Muscle of leg (tissue), 11 donors: ENCODE data around the gene FGF11. TPM values are rescaled to one million over a fixed set of nuclear protein-coding genes. Genes with fewer than 3 reads are reported as not detected.

Experiments
- DNase-seq: peaks from one replicate; pipeline ENCODE4 v3.0.0; 2013
- H3K27ac ChIP-seq: one replicate; pipeline ENCODE4 v1.5.1; 2013; ENCODE audit warnings: mild to moderate bottlenecking, low read length, control low read depth
- H3K27me3 ChIP-seq: one replicate; pipeline ENCODE4 v1.6.1; 2013; ENCODE audit warnings: low read length; ENCODE audit not compliant: control insufficient read depth, insufficient read depth
- H3K36me3 ChIP-seq: one replicate; pipeline ENCODE4 v1.6.1; 2013; ENCODE audit warnings: low read length; ENCODE audit not compliant: control insufficient read depth, insufficient read depth
- H3K4me1 ChIP-seq: one replicate; pipeline ENCODE4 v1.6.1; 2013; ENCODE audit warnings: low read length; ENCODE audit not compliant: control insufficient read depth, insufficient read depth
- H3K4me3 ChIP-seq: one replicate; pipeline ENCODE4 v1.5.1; 2013; ENCODE audit warnings: low read length, control low read depth
- H3K9me3 ChIP-seq: replicated peaks from 2 replicates; pipeline ENCODE4 v1.6.1; 2013; ENCODE audit warnings: low read depth, low read length; ENCODE audit not compliant: control insufficient read depth
- WGBS: methylation state at CpG from one replicate; pipeline ENCODE4 v1.1.5; 2013; ENCODE audit warnings: missing lambda C conversion rate; ENCODE audit not compliant: insufficient coverage; 5-methylcytosine and 5-hydroxymethylcytosine counted together
- polyA plus RNA-seq, 8 donors: library from polyadenylated mRNA; unstranded; fragments of 120-200 nt; gene quantifications; one replicate each; pipeline versions ENCODE4 v1.2.1 to v1.2.3, GENCODE V29; 2013; ENCODE audit warnings: inconsistent platforms in 1 of 8, low replicate concordance in 1 of 8; ENCODE audit not compliant: insufficient read length in 8 of 8, insufficient read depth in 1 of 8
- total RNA-seq: library from RNA; stranded (reverse); fragments of 120-200 nt; gene quantifications from one replicate; pipeline ENCODE4 v1.2.4, GENCODE V29; 2013

The FGF11 gene
- total and polyA plus RNA-seq, 9 donors, result 1.0 to 4.8 (median 2.0) TPM

DNA sequence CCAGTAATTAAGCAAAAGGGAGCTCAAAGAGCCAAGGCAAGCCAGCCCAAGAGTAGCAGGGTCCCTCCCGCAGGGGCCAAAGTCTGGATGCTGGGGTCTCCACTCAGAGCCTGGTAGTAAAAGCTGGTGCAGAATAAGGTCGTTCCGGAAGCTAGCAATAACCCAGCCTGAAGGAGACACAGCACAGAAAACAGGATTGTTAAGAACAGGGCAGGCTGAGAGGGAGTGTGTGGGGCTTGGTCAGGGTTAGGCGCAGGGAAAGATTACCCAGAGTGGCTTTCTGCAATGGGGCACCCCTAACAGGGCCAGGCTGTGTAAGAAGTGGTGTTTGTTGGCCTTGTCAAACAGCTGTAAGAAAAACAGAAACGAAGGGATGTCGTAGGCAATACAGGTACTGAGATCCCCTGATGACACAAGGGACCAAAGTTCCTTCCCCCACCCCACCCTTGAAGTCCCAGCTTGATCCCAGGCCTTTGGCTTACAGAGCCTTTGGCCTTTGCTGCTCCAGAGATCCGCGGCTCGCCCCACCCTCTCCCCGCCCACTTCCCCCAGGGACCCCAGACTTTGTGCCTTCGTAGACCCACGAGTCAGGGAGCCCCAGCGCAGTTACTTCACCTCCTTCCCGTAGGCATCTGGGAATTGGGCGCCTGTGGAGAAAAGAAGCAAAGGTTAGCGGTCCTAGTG lies 36.1 kb upstream of the FGF11 start:
- peaks cover 26% of the 10 kb centered on the region for H3K4me1 ChIP-seq
- no peak for DNase-seq

DNA sequence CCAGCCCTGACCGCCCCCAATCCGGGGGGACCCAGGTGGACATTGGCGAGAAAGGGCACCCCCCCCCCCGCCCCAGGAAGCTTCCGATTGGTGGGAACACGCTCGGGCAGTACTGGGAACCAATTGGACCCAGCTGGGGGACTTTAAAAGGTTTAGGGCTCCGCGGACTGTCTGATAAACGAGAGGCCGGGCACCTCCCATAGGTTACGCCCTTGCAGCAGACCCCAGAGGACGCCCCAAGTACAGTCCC lies 35.7 kb upstream of the FGF11 start:
- Histone ChIP-seq H3K27ac (peak overlapping the region; percentile 98), H3K27me3 (peaks cover 8% of the 10 kb centered on the region), H3K9me3 (no peaks in the 10 kb centered on the region), H3K4me1 (peaks cover 26% of the 10 kb centered on the region), H3K36me3 (peaks cover 3% of the 10 kb centered on the region), H3K4me3 (peak overlapping the region; percentile 82)
- DNase-seq, result no peak
- 0% methylated on average over 11 of the region's 13 CpGs for WGBS

More for the DNA sequence above, 36.1 kb upstream of the FGF11 start:
- Histone ChIP-seq H3K27me3 (peaks cover 8% of the 10 kb centered on the region), H3K36me3 (no peaks in the 10 kb centered on the region), H3K9me3 (no peaks in the 10 kb centered on the region), H3K27ac (peak overlapping the region; percentile 98), H3K4me3 (peak overlapping the region; percentile 82)
- 12% methylated on average over 9 of the region's 16 CpGs for WGBS

DNA sequence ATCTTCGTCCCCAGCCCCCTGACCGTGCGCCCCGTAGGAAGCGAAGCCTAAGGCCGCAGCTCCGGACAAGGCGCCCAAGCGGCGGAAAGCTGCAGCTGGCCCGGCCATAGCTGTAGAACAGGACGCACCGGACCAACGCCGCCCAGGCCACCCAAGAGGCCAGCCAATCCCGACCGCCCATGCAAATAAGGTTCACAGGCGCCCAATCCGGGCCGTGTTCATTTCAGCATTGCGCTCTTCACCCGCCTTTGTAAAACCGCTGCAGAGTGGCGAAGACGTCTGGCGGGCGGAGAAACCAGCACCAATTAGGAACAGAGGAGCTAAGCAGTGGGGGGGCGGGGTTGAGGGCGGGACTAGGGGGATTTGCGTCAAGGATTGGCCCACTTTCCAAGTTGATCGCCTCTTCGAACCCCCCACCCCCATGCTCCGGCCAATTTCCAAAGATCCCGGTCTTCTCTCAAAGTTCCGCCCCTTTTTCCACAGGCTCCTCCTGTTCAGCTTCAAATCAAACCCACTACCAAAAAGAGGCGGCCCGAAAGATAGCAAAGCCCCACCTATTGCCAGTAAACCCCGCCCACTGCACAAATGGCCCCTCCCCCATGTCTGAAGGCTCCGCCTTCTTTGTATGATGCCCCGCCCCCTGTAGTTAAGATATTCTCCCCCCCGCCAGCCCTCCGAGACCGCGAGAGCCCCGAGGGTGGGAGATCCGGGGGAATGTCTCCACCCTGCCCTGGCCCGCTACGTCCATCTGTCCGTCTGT lies 35.2 kb upstream of the FGF11 start, which contains the start of gene TMEM256:
TMEM256 (minus strand) TSS at position 121 of the 760 bp plus-strand sequence; CDS start at position 108, 13 bp downstream.
- peaks cover 4% of the 10 kb centered on the region for H3K36me3 ChIP-seq
- peak within 1 kb of the TSS; percentile 82 for H3K4me3 ChIP-seq
- peaks cover 8% of the 10 kb centered on the region for H3K27me3 ChIP-seq
- peaks cover 26% of the 10 kb centered on the region for H3K4me1 ChIP-seq
- peak within 1 kb of the TSS; percentile 98 for H3K27ac ChIP-seq
- H3K9me3 ChIP-seq, result no peaks in the 10 kb centered on the region
- 0% methylated on average over 40 of the region's 49 CpGs for WGBS
- DNase-seq, result peak; percentile 100

DNA sequence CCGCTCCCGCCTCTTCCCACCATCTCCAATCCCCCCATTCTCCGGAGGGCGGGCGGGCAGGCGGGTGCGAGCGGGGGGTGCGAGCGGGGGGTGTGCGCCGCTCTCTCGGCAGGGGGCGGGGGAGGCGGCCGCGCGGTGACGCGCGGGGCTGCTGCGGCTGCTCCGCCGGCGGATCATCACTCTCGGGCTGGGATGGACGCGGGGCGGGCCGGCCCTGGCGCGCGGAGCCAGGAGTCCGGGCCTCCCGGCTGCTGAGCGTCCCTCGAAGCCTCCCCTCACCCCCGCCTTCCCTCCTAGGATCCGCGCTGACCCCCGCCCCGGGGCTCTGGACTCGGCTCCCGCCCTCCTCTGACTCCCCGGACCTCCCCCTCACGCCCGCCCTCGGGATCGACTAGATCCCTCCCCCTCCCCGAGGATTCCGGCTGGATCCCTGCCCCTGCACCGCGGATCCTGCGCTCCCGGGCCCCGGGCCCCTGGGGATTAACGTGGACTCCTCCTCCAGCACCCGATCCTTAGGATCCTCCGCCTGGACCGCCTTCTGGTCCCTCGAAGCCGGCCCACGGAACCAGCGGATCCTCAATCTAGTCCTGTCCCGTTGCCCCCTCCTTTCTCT lies 34.5 kb upstream of the FGF11 start:
- peak overlapping the region; percentile 82 for H3K4me3 ChIP-seq
- peaks cover 26% of the 10 kb centered on the region for H3K4me1 ChIP-seq
- H3K9me3 ChIP-seq, result no peaks in the 10 kb centered on the region
- H3K27ac ChIP-seq, result peak overlapping the region; percentile 98
- DNase-seq, result no peak
- H3K27me3 ChIP-seq, result peaks cover 8% of the 10 kb centered on the region
- H3K36me3 ChIP-seq, result peaks cover 11% of the 10 kb centered on the region
- WGBS, result under 1% methylated on average over 54 of the region's 65 CpGs

DNA sequence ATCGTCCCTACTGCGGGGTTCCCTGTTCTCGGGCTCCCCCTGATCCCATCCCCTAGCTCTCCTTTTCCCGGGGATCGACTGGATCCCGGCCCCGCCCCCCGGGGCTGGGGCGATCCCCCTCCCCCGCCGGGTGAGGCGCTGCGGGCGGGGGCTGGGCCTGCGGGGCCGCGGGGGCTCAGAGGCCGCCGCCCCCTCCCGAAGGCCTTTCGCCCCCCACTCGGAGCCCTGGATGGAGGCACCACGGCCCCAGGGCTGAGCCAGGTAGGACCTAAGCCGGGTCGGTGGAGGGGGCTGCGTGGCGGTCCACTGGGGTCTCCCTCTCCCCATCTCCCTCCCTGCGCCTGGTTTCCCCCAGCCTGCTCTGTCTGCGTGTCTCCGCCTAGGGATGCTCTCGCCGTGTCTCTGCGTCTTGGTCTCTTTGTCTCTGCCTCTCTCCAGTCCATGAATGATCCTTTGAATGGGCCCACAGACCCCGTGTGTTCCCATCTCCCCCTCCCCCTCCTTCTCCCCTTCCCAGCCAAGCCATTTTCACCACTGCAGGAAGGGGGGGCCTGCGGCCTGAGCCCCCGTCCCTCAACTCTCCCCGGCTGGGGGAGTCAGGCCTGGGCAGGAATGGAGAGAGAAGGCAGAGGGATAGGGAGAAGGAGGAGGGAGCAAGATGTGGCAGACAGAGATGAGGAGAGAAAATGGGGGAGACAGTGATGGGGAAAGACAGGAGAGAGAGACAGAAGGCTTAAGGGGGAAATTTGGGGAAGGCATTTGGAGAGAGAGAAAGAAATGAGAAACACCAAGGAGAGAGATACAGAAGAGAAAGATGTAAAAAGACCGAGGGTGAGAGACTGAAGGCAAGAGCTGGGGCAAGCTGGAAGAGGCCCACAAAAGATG lies 33.7 kb upstream of the FGF11 start:
- peaks cover 15% of the 10 kb centered on the region for H3K36me3 ChIP-seq
- peak overlapping the region; percentile 98 for H3K27ac ChIP-seq
- peaks cover 8% of the 10 kb centered on the region for H3K27me3 ChIP-seq
- peaks cover 26% of the 10 kb centered on the region for H3K4me1 ChIP-seq
- peak overlapping the region; percentile 82 for H3K4me3 ChIP-seq
- peak; percentile 68 for DNase-seq
- H3K9me3 ChIP-seq, result no peaks in the 10 kb centered on the region
- 6% methylated on average over 19 of the region's 38 CpGs for WGBS

DNA sequence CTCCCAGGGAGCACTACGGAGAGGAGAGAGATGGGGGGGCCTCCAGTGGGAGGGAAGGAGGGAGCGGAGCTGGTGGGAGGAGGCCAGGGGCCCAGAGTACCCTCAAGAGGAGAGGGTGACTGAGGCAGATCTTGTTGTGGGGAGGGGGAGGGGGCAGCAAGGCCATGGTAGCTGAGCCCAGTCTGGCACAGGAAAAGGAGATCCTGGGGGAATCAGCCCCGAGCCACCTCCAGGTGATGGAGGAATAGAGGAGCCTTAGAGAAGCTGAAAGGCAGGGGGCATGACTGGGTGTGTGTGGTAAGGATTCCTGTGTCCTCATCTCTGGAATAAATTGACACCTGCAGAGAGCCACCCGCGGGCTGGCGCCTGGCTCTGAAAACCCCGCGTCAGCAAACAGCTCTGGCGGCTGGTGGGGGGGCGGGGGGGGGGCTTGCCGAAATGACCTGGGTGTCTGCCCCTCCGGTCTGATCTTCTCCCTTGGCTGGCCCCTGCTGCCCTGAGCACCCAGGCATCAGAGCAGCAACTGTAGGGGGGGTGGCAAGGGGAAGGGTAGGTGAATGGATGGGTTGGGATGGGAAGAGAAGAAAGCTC lies 33.0 kb upstream of the FGF11 start:
- Histone ChIP-seq H3K27ac (peak overlapping the region; percentile 98), H3K4me1 (peaks cover 26% of the 10 kb centered on the region), H3K4me3 (peak overlapping the region; percentile 82), H3K36me3 (peaks cover 18% of the 10 kb centered on the region), H3K9me3 (no peaks in the 10 kb centered on the region), H3K27me3 (peaks cover 8% of the 10 kb centered on the region)
- 39% methylated on average over 3 of the region's 12 CpGs for WGBS
- no peak for DNase-seq

DNA sequence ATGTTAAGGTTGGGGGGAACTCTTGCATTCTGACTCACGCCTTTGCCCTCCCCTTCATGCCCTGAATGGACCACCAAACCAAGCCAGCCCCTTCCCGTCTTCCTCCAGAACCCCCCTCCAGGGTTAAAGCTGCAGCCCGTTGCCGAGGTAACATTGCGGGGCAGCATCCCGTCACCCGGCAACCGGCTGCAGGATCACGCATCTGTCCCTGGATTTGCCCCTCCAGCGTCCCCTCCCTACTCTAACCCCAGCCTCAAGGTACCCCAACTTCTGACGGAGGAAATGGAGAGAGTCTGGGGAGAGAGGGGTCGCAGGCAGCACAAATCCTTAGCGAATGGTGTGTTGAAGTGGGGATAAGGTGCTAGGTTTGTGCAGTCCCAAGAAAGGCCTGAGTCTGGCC lies 32.2 kb upstream of the FGF11 start:
- no peaks in the 10 kb centered on the region for H3K9me3 ChIP-seq
- peaks cover 8% of the 10 kb centered on the region for H3K27me3 ChIP-seq
- H3K27ac ChIP-seq, result no peak overlapping the region
- H3K4me1 ChIP-seq, result peaks cover 26% of the 10 kb centered on the region
- no CpG with 5 or more reads among the region's 13 CpGs for WGBS
- no peak for DNase-seq
- H3K4me3 ChIP-seq, result no peak overlapping the region
- peaks cover 18% of the 10 kb centered on the region for H3K36me3 ChIP-seq

DNA sequence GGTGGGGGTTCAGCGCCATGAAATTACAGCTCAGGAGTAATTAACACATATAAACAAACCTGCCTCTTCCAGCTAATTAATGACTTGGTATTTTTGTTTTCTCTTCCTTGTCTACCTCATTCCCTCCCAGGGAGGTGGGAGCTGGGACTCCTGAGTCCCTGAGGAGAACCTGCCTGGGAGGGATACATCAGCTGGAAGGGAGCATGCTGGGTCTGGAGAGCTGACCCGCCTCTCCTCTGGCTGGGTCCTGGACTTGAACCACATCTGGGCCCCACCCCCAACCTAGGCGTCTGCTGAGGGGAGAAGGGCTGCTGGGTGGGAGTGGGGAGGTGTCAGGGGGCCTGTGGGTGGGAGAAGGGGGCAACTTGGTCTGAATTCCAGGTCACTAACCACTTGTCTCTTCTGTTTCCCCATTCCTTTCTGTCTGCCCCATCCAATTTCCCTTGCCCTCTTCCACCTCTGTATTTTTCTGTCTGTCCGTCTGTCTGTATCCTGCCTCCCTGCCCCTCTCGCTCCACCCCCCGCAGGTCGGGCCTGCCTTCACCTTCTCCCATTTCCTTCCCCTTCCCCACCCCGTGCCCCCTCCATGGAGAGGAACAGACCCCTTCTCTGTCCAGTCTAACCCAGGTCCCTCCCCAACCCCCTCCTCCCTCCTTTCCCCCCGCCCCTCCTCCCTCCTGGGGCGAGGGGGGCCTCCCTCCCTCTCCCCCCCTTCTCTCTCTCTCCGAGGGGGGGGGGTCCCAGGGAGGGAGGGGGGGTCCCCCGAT lies 31.6 kb upstream of the FGF11 start, which contains the start of gene NLGN2:
NLGN2 (plus strand) TSS at position 361 of the 767 bp plus-strand sequence. CDS start 411 bp downstream, outside the sequence.
- DNase-seq, result no peak
- Histone ChIP-seq H3K27ac (no peak within 1 kb of the TSS), H3K9me3 (no peaks in the 10 kb centered on the region), H3K4me1 (peaks cover 25% of the 10 kb centered on the region), H3K4me3 (no peak within 1 kb of the TSS), H3K36me3 (peaks cover 18% of the 10 kb centered on the region), H3K27me3 (peaks cover 8% of the 10 kb centered on the region)
- WGBS, result 48% methylated on average over 3 of the region's 12 CpGs

DNA sequence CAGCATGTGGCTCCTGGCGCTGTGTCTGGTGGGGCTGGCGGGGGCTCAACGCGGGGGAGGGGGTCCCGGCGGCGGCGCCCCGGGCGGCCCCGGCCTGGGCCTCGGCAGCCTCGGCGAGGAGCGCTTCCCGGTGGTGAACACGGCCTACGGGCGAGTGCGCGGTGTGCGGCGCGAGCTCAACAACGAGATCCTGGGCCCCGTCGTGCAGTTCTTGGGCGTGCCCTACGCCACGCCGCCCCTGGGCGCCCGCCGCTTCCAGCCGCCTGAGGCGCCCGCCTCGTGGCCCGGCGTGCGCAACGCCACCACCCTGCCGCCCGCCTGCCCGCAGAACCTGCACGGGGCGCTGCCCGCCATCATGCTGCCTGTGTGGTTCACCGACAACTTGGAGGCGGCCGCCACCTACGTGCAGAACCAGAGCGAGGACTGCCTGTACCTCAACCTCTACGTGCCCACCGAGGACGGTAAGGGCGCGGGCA lies 31.0 kb upstream of the FGF11 start:
- H3K4me1 ChIP-seq, result peaks cover 19% of the 10 kb centered on the region
- H3K4me3 ChIP-seq, result no peak overlapping the region
- no peak overlapping the region for H3K27ac ChIP-seq
- H3K27me3 ChIP-seq, result peaks cover 8% of the 10 kb centered on the region
- H3K36me3 ChIP-seq, result peaks cover 18% of the 10 kb centered on the region
- WGBS, result 62% methylated on average over 55 of the region's 58 CpGs
- no peaks in the 10 kb centered on the region for H3K9me3 ChIP-seq
- no peak for DNase-seq
